Measurements from ENCODE around the gene CLEC7A. TPM values are rescaled to one million over a fixed set of nuclear protein-coding genes. Genes with fewer than 3 reads are reported as not detected.
A peak's percentile ranks its signal among the peaks of the same experiment; 100 is the strongest.

The CLEC7A gene
- total RNA-seq, 1 donor from 2014 or later: 1.1 TPM

- peaks cover 6% of the 10 kb centered on the region for H3K9me3 Mint-ChIP-seq (ENCODE audit: unreplicated experiment)
- Histone ChIP-seq H3K9me3 (ENCODE audit: insufficient read depth, low read depth, low read length) (no peaks in the 10 kb centered on the region), H3K79me2 (ENCODE audit: insufficient read depth, low read length) (no peaks in the 10 kb centered on the region), H3K36me3 (ENCODE audit: insufficient read depth, low read length) (no peaks in the 10 kb centered on the region), H3K4me3 (ENCODE audit: insufficient read depth, low read depth, low read length) (no peak overlapping the region), H3K27ac (ENCODE audit: low read depth, low read length) (no peak overlapping the region), H3K9ac (ENCODE audit: low read length) (no peak overlapping the region), H2AFZ (ENCODE audit: low read depth, low read length) (no peak overlapping the region), H3K4me1 (ENCODE audit: insufficient read depth, low read length) (no peaks in the 10 kb centered on the region), H4K20me1 (ENCODE audit: insufficient read depth, low read length) (no peaks in the 10 kb centered on the region), H3K4me2 (ENCODE audit: low read length) (no peak overlapping the region), H3K27me3 (ENCODE audit: insufficient read depth, low read length) (no peaks in the 10 kb centered on the region)
- H3K36me3 Mint-ChIP-seq (ENCODE audit: low read depth, unreplicated experiment): no peaks in the 10 kb centered on the region
- peaks cover 2% of the 10 kb centered on the region for H3K27me3 Mint-ChIP-seq (ENCODE audit: low read depth, unreplicated experiment)
- FAIRE-seq (no peak), DNase-seq (ENCODE audit: low read depth) (no peak)
- no peak overlapping the region for H3K4me3 Mint-ChIP-seq (ENCODE audit: unreplicated experiment)
- TF ChIP-seq EZH2 (IDR thresholded peaks at IDR 0.05; ENCODE audit: insufficient read depth, low read length): no peak
- no peaks in the 10 kb centered on the region for H3K4me1 Mint-ChIP-seq (ENCODE audit: low read depth, unreplicated experiment)
- no peak overlapping the region for H3K27ac Mint-ChIP-seq (ENCODE audit: unreplicated experiment)
These were observed 28.3 kb downstream of the CLEC7A start for GRCh38 chr12:10101648-10102220.

- no peak overlapping the region for H3K27ac Mint-ChIP-seq (ENCODE audit: unreplicated experiment)
- DNase-seq (ENCODE audit: low read depth) (peak; percentile 12), FAIRE-seq (no peak)
- no peaks in the 10 kb centered on the region for H3K4me1 Mint-ChIP-seq (ENCODE audit: low read depth, unreplicated experiment)
- Histone ChIP-seq H3K36me3 (ENCODE audit: insufficient read depth, low read length) (no peaks in the 10 kb centered on the region), H3K27ac (ENCODE audit: low read depth, low read length) (no peak overlapping the region), H3K9ac (ENCODE audit: low read length) (no peak overlapping the region), H3K4me3 (ENCODE audit: insufficient read depth, low read depth, low read length) (no peak overlapping the region), H2AFZ (ENCODE audit: low read depth, low read length) (no peak overlapping the region), H3K4me1 (ENCODE audit: insufficient read depth, low read length) (no peaks in the 10 kb centered on the region), H3K27me3 (ENCODE audit: insufficient read depth, low read length) (no peaks in the 10 kb centered on the region), H4K20me1 (ENCODE audit: insufficient read depth, low read length) (no peaks in the 10 kb centered on the region), H3K79me2 (ENCODE audit: insufficient read depth, low read length) (no peaks in the 10 kb centered on the region), H3K4me2 (ENCODE audit: low read length) (no peak overlapping the region), H3K9me3 (ENCODE audit: insufficient read depth, low read depth, low read length) (no peaks in the 10 kb centered on the region)
- TF ChIP-seq EZH2 (IDR thresholded peaks at IDR 0.05; ENCODE audit: insufficient read depth, low read length) (no peak), CTCF (IDR thresholded peaks at IDR 0.05; ENCODE audit: insufficient read depth, low read depth, low read length) (no peak)
- peaks cover 6% of the 10 kb centered on the region for H3K9me3 Mint-ChIP-seq (ENCODE audit: unreplicated experiment)
- no peaks in the 10 kb centered on the region for H3K36me3 Mint-ChIP-seq (ENCODE audit: low read depth, unreplicated experiment)
- peaks cover 1% of the 10 kb centered on the region for H3K27me3 Mint-ChIP-seq (ENCODE audit: low read depth, unreplicated experiment)
- no peak overlapping the region for H3K4me3 Mint-ChIP-seq (ENCODE audit: unreplicated experiment)
These were observed 28.9 kb downstream of the CLEC7A start for GRCh38 chr12:10101042-10101579.

GRCh38 chr12:10098791-10099190, 31.2 kb downstream of the CLEC7A start, which contains the start of gene CLEC1A:
CLEC1A (minus strand) TSS chr12:10098985; CDS start chr12:10098922, 63 bp downstream.
- no peak for FAIRE-seq
- DNase-seq (ENCODE audit: low read depth): no peak

More at GRCh38 chr12:10098791-10099190, 31.2 kb downstream of the CLEC7A start, which contains the start of gene CLEC1A:
- Histone ChIP-seq H3K9ac (ENCODE audit: low read length) (no peak within 1 kb of the TSS), H3K9me3 (ENCODE audit: insufficient read depth, low read depth, low read length) (no peaks in the 10 kb centered on the region), H2AFZ (ENCODE audit: low read depth, low read length) (no peak within 1 kb of the TSS), H3K4me3 (ENCODE audit: insufficient read depth, low read depth, low read length) (no peak within 1 kb of the TSS), H3K36me3 (ENCODE audit: insufficient read depth, low read length) (no peaks in the 10 kb centered on the region), H3K79me2 (ENCODE audit: insufficient read depth, low read length) (no peaks in the 10 kb centered on the region), H3K4me2 (ENCODE audit: low read length) (no peak within 1 kb of the TSS), H3K27ac (ENCODE audit: low read depth, low read length) (no peak within 1 kb of the TSS), H4K20me1 (ENCODE audit: insufficient read depth, low read length) (no peaks in the 10 kb centered on the region), H3K4me1 (ENCODE audit: insufficient read depth, low read length) (no peaks in the 10 kb centered on the region), H3K27me3 (ENCODE audit: insufficient read depth, low read length) (no peaks in the 10 kb centered on the region)
- Mint-ChIP-seq H3K4me3 (ENCODE audit: unreplicated experiment) (no peak within 1 kb of the TSS), H3K9me3 (ENCODE audit: unreplicated experiment) (peaks cover 4% of the 10 kb centered on the region), H3K27me3 (ENCODE audit: low read depth, unreplicated experiment) (no peaks in the 10 kb centered on the region), H3K4me1 (ENCODE audit: low read depth, unreplicated experiment) (no peaks in the 10 kb centered on the region), H3K36me3 (ENCODE audit: low read depth, unreplicated experiment) (no peaks in the 10 kb centered on the region), H3K27ac (ENCODE audit: unreplicated experiment) (no peak within 1 kb of the TSS)
- no peak for TF ChIP-seq CTCF (IDR thresholded peaks at IDR 0.05; ENCODE audit: insufficient read depth, low read depth, low read length)
- TF ChIP-seq EZH2 (IDR thresholded peaks at IDR 0.05; ENCODE audit: insufficient read depth, low read length): no peak

Measured in astrocyte (in vitro differentiated cells and primary cell).